AG09309 (cell line): ENCODE results near the gene PLEKHH1.

Source experiments
- DNase-seq: peaks from one replicate; pipeline ENCODE4 v3.0.0-alpha.2; 2010; ENCODE audit warnings: low read depth
- H3K4me3 ChIP-seq: 2 replicates; pipeline ENCODE4 v1.5.1; 2011; ENCODE audit warnings: mild to moderate bottlenecking, low read depth, low read length, moderate library complexity; ENCODE audit not compliant: control insufficient read depth
- TF ChIP-seq, protein P1 (sequence below): IDR thresholded peaks from 2 replicates; pipeline ENCODE4 v1.5.1; 2011; ENCODE audit warnings: mild to moderate bottlenecking, low read depth, low read length, inconsistent platforms; ENCODE audit not compliant: insufficient read depth, control insufficient read depth; ENCODE audit errors: missing control alignments

Gene PLEKHH1

DNA sequence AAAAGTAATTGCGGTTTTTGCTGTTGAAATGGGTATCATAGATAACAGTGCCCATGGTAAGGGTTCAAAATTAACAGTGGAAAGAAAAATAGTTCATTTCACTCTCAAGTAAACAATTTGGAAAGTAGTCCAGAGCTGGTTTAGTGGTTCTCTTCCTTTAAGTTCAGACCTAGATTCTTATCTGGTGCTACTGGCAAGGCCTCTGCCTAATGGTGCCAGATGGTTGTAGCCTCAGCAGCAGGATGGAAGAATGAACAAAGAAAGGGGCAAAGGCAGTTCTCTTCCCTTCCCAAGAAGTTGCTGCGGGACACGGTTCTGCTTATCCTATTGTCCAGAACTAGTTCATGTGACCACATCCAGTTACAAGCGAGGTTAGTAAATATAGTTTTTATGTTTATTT, 97.1 kb downstream of the PLEKHH1 start:
- TF ChIP-seq, protein P1, sequence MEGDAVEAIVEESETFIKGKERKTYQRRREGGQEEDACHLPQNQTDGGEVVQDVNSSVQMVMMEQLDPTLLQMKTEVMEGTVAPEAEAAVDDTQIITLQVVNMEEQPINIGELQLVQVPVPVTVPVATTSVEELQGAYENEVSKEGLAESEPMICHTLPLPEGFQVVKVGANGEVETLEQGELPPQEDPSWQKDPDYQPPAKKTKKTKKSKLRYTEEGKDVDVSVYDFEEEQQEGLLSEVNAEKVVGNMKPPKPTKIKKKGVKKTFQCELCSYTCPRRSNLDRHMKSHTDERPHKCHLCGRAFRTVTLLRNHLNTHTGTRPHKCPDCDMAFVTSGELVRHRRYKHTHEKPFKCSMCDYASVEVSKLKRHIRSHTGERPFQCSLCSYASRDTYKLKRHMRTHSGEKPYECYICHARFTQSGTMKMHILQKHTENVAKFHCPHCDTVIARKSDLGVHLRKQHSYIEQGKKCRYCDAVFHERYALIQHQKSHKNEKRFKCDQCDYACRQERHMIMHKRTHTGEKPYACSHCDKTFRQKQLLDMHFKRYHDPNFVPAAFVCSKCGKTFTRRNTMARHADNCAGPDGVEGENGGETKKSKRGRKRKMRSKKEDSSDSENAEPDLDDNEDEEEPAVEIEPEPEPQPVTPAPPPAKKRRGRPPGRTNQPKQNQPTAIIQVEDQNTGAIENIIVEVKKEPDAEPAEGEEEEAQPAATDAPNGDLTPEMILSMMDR, result no peak
- no peak for DNase-seq
- H3K4me3 ChIP-seq, result no peak overlapping the region

DNA sequence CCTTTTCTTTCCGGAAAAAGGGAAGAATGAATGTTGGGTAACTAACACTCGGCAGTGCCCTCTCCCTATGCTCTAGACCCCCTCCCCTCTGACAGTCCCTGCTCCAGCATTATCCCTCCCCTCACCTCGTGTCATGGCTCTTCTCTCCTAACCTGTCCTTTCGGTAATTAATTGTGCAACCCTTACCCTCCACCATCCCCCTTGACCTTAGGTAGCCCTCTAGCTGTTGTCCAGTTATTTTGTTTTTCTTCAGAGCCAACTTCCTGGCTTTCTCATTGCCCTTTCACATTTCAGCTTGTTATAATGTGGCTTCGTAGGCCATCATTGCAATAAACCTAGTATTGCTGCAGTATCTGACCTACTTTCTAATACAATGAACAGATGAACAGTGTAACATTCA, 97.8 kb downstream of the PLEKHH1 start:
- H3K4me3 ChIP-seq, result no peak overlapping the region
- no peak for DNase-seq
- TF ChIP-seq, protein P1, result no peak

DNA sequence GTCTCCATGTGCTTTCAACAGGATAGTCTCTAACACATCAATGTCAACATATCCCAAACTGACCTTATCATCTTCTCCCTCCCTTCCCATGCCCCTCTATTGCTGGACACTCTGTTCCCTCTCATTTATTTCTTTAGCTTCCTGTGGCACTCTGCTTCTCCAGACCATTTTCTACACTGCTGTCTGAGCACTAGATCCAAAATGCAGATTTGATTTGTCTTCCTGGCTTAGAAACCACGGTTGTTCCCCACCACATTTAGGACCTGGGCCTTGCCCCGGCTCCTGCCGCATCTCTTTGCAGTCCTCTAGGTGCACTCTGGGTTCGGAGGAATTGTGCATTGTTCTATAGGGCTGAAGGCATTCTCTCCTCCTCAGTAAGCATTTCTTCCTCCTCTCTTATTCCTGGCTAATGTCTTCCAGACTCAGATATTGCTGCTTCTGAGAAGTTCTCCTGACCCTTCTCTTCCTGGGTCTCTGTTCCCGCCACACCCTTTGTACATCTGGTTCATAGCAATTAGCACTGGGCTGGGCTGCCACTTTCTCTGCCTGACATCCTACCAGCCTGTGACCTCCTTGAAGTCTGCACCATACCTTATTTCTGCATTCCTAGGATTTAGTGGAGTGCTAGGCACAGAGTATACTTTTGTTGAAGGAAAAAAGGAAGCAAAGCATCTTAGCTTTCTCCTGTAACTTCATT, 100.5 kb downstream of the PLEKHH1 start:
- DNase-seq, result no peak
- TF ChIP-seq, protein P1, result no peak
- H3K4me3 ChIP-seq, result no peak overlapping the region

DNA sequence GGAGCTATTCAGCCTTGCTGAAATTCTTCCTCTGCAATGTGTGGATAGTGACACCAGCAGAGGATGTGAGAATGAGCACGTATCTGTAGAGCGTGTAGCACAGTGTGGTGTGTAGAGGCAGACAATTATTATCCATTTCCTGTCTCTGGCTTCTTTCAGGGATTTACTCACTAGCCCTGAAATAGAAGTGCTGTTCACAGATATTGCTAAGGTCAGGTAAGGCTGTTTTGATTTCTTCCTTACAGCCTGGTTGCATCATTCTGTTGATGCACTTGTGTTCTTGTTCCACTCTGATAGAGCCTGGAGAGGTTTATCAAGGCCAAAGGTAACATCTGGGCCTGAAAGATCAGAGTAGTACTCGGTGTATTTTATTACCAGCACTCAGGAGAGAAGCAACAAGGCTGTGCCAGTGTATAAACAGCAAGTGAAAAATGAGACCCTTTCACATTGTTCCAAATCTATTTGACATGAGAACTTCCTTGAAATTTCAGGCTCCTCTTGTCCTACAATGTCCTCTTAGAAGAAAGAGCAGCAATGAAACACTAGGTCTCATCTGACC, 103.3 kb downstream of the PLEKHH1 start:
- H3K4me3 ChIP-seq, result no peak overlapping the region
- TF ChIP-seq, protein P1, result no peak
- no peak for DNase-seq

DNA sequence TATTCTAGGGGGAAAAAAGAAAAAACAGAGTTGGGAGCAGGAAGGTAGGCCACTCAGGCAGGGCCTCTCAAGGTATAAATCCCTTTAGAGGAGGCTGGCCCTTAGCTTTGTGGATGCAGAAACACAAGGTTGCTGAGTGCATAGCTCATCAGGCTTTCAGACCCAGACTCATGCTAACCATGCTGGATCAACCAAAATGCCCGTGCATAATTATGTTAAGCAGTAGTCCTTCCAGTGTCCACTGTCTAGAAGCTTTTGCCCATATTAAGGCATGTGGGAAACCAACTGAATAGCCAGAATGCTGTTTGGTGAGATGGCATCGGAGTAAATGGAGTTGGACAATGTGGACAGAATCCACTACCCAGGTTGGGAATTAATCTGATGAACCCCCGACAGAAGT, 105.6 kb downstream of the PLEKHH1 start:
- no peak for DNase-seq
- H3K4me3 ChIP-seq, result no peak overlapping the region
- TF ChIP-seq, protein P1, result no peak
